ENCODE measurements around the gene LRRC47.

DNA sequence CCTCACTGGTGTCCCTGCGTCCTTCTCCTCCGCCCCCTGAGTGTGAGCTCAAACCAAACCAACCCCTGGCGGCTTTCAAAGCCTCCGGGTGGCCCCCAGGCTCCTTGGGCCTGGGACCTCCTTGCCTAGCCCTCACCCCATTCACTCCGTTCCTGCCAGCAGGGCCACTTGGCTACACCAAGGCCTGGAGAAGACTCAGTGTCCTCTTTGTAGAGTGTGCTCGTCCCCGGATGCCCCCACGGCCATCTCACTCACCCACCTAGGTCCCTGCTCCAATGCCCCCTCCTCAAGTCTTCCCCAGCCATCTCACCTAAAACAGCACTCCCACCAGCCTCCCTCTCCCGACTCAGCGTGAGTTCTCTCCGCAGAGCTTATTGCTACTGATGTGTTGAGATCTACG, 51.2 kb downstream of the LRRC47 start:
- TF ChIP-seq ZC3H10 (CRISPR knock-in tag; IDR thresholded peaks at IDR 0.05) = no peak
- no peak for TF ChIP-seq ZFP30 (CRISPR knock-in tag; IDR thresholded peaks at IDR 0.05)
- no peak for TF ChIP-seq ZNF8 (CRISPR knock-in tag; IDR thresholded peaks at IDR 0.05)
- no peak for TF ChIP-seq PPARA (CRISPR knock-in tag; IDR thresholded peaks at IDR 0.05; ENCODE audit: borderline replicate concordance)

All from SK-N-SH treated with all-trans-retinoic acid at 6 μM for 48 hours (cell line).